H1 (cell line): Measurements from ENCODE around the gene CELSR1. TPM values are rescaled to one million over a fixed set of nuclear protein-coding genes. Genes with fewer than 3 reads are reported as not detected.

Experiments
- CTCF ChIA-PET: fragments of 300-600 bp; sonication (Branson Sonifier 250); formaldehyde crosslinking; loops from one replicate; lab custom pipeline; 2021; ENCODE audit not compliant: partially characterized antibody; lab: Charles Lee
- POLR2A ChIA-PET: fragments of 300-600 bp; sonication (Branson Sonifier 250); formaldehyde crosslinking; loops from one replicate; lab custom pipeline; 2021; ENCODE audit warnings: inconsistent platforms; ENCODE audit not compliant: partially characterized antibody; lab: Charles Lee
- DNase-seq, 2 experiments: peaks; one replicate each; pipeline versions ENCODE4 v3.0.0 to v3.0.0-alpha.2; 2010 to 2022; ENCODE audit warnings: low spot score in 2 of 2, low read depth in 1 of 2, mixed read lengths in 1 of 2
- FAIRE-seq: peaks from 2 replicates; lab custom pipeline; 2011; peaks lifted over from hg19 to GRCh38; lab: Jason Lieb, UNC
- H2AFZ ChIP-seq: 2 replicates; pipeline ENCODE4 v1.8.1; 2012; ENCODE audit warnings: low read length, inconsistent platforms
- H2AK5ac ChIP-seq: 2 replicates; pipeline ENCODE4 v1.6.1; 2013; ENCODE audit warnings: low read depth, low read length
- H2BK120ac ChIP-seq: replicated peaks from 2 replicates; pipeline ENCODE3; 2013; ENCODE audit warnings: low read depth, low read length, inconsistent platforms
- H2BK12ac ChIP-seq: 2 replicates; pipeline ENCODE4 v1.6.1; 2013; ENCODE audit warnings: low read depth, low read length
- H2BK15ac ChIP-seq: 2 replicates; pipeline ENCODE4 v1.6.1; 2013; ENCODE audit warnings: low read length
- H2BK20ac ChIP-seq: 2 replicates; pipeline ENCODE4 v1.6.1; 2013; ENCODE audit warnings: low read length
- H2BK5ac ChIP-seq: 2 replicates; pipeline ENCODE4 v1.6.1; 2013; ENCODE audit warnings: low read depth, low read length
- H3K14ac ChIP-seq: 2 replicates; pipeline ENCODE4 v1.6.1; 2013; ENCODE audit warnings: inconsistent platforms; ENCODE audit not compliant: insufficient read length
- H3K18ac ChIP-seq: 2 replicates; pipeline ENCODE4 v1.6.1; 2013; ENCODE audit warnings: low read length; ENCODE audit errors: extremely low read depth
- H3K23ac ChIP-seq: 2 replicates; pipeline ENCODE4 v1.6.1; 2013; ENCODE audit warnings: inconsistent platforms; ENCODE audit not compliant: insufficient read length
- H3K23me2 ChIP-seq: 2 replicates; pipeline ENCODE4 v1.6.1; 2013; ENCODE audit warnings: low read depth, low read length
- H3K27ac ChIP-seq: 2 replicates; pipeline ENCODE4 v1.6.1; 2011; ENCODE audit warnings: low read depth, low read length, inconsistent platforms
- H3K27me3 ChIP-seq, 4 experiments: replicated peaks in 1 of 4; 1 replicate in 1 of 4; 2 replicates in 3 of 4; pipeline versions ENCODE4 v1.6.1 to v1.8.1; 2011 to 2013; ENCODE audit warnings: low read length in 3 of 4, mild to moderate bottlenecking in 3 of 4, inconsistent platforms in 2 of 4, mixed read lengths in 2 of 4, moderate library complexity in 1 of 4; ENCODE audit not compliant: control insufficient read depth in 3 of 4, insufficient read depth in 3 of 4; ENCODE audit errors: extremely low read depth in 1 of 4
- H3K36me3 ChIP-seq, 4 experiments: 2 replicates each; pipeline versions ENCODE4 v1.6.1 to v1.8.1; 2011 to 2013; ENCODE audit warnings: mild to moderate bottlenecking in 4 of 4, low read length in 3 of 4, moderate library complexity in 2 of 4, control low read depth in 1 of 4, inconsistent platforms in 1 of 4; ENCODE audit not compliant: insufficient read depth in 4 of 4, control insufficient read depth in 2 of 4
- H3K4ac ChIP-seq: replicated peaks from 2 replicates; pipeline ENCODE3; 2013; ENCODE audit warnings: low read length, low read depth, mixed read lengths, inconsistent platforms; ENCODE audit not compliant: insufficient read length
- H3K4me1 ChIP-seq, 4 experiments: replicated peaks in 1 of 4; 1 replicate in 1 of 4; 2 replicates in 3 of 4; pipeline versions ENCODE4 v1.6.1 to v1.8.1; 2011 to 2013; ENCODE audit warnings: low read length in 3 of 4, inconsistent platforms in 2 of 4, mixed read lengths in 1 of 4; ENCODE audit not compliant: insufficient read depth in 4 of 4, control insufficient read depth in 3 of 4
- H3K4me2 ChIP-seq, 2 experiments: 2 replicates each; pipeline versions ENCODE4 v1.6.1 to v1.8.1; 2011 to 2013; ENCODE audit warnings: low read depth in 2 of 2, low read length in 2 of 2, control low read depth in 1 of 2, inconsistent platforms in 1 of 2, mild to moderate bottlenecking in 1 of 2; ENCODE audit not compliant: insufficient read depth in 1 of 2
- H3K4me3 ChIP-seq, 4 experiments: fragments of 200-600, 300-600 bp in 1 of 4; sonication (generic), shearing (Covaris generic), sonication (Bioruptor Twin) in 1 of 4; 2 replicates each; pipeline versions ENCODE4 v1.5.1 to v1.8.1; 2011 to 2016; ENCODE audit warnings: low read length in 4 of 4, low read depth in 3 of 4, control low read depth in 2 of 4, inconsistent platforms in 2 of 4, mild to moderate bottlenecking in 2 of 4, mixed read lengths in 1 of 4, moderate library complexity in 1 of 4; ENCODE audit not compliant: insufficient read depth in 2 of 4; ENCODE audit errors: extremely low read depth in 1 of 4
- H3K56ac ChIP-seq: replicated peaks from 2 replicates; pipeline ENCODE3; 2013; ENCODE audit warnings: low read depth, mild to moderate bottlenecking, mixed read lengths, low read length, inconsistent platforms; ENCODE audit not compliant: insufficient read length
- H3K79me1 ChIP-seq: 2 replicates; pipeline ENCODE4 v1.6.1; 2013; ENCODE audit warnings: low read depth, low read length, control low read depth
- H3K79me2 ChIP-seq, 2 experiments: 2 replicates each; pipeline versions ENCODE4 v1.6.1 to v1.8.1; 2012 to 2013; ENCODE audit warnings: low read length in 2 of 2, mild to moderate bottlenecking in 2 of 2, inconsistent platforms in 1 of 2; ENCODE audit not compliant: insufficient read depth in 2 of 2, control insufficient read depth in 1 of 2
- H3K9ac ChIP-seq, 4 experiments: replicated peaks in 1 of 4; 1 replicate in 1 of 4; 2 replicates in 3 of 4; pipeline versions ENCODE4 v1.6.1 to v1.8.1; 2011 to 2013; ENCODE audit warnings: low read depth in 3 of 4, low read length in 3 of 4, control low read depth in 2 of 4, mild to moderate bottlenecking in 2 of 4, moderate library complexity in 2 of 4, inconsistent platforms in 1 of 4; ENCODE audit errors: extremely low read depth in 1 of 4
- H3K9me3 ChIP-seq, 2 experiments: 2 replicates each; pipeline versions ENCODE4 v1.6.1 to v1.8.1; 2012 to 2013; ENCODE audit warnings: mild to moderate bottlenecking in 2 of 2, moderate library complexity in 2 of 2, control low read depth in 1 of 2, inconsistent platforms in 1 of 2, low read depth in 1 of 2, low read length in 1 of 2, mixed read lengths in 1 of 2; ENCODE audit not compliant: insufficient read depth in 2 of 2
- H4K20me1 ChIP-seq, 2 experiments: replicated peaks in 1 of 2; 2 replicates each; pipeline versions ENCODE3 to v1.8.1; 2011 to 2013; ENCODE audit warnings: inconsistent platforms in 2 of 2, low read length in 2 of 2, mild to moderate bottlenecking in 1 of 2; ENCODE audit not compliant: insufficient read depth in 2 of 2, control insufficient read depth in 1 of 2
- H4K5ac ChIP-seq: 2 replicates; pipeline ENCODE4 v1.6.1; 2013; ENCODE audit warnings: low read length, low read depth, mixed read lengths, inconsistent platforms; ENCODE audit not compliant: insufficient read length
- H4K8ac ChIP-seq: 2 replicates; pipeline ENCODE4 v1.8.0; 2013; ENCODE audit warnings: mild to moderate bottlenecking, moderate library complexity, low read length, inconsistent platforms; ENCODE audit not compliant: insufficient read depth; ENCODE audit errors: extremely low read depth
- H4K91ac ChIP-seq: replicated peaks from 2 replicates; pipeline ENCODE3; 2013; ENCODE audit warnings: low read length, mixed read lengths, inconsistent platforms; ENCODE audit not compliant: insufficient read length
- ASH2L ChIP-seq: fragments of 200-600, 300-600 bp; sonication (generic); IDR thresholded peaks from one replicate; pipeline ENCODE4 v1.7.1; 2017; ENCODE audit warnings: low read length
- BACH1 ChIP-seq: IDR thresholded peaks from 2 replicates; pipeline ENCODE4 v1.6.1; 2012; ENCODE audit warnings: low read length, improper control_type of control experiment
- CBX5 ChIP-seq: fragments of 300-800, 300-1000 bp; sonication (generic); IDR thresholded peaks from 2 replicates; pipeline ENCODE4 v1.7.1; 2016; ENCODE audit warnings: antibody characterized with exemption, low read length, low read depth
- CEBPB ChIP-seq: IDR thresholded peaks from 2 replicates; pipeline ENCODE4 v1.6.1; 2012; ENCODE audit warnings: low read depth, low read length
- CREB1 ChIP-seq: IDR thresholded peaks from 2 replicates; pipeline ENCODE4 v1.6.1; 2012; ENCODE audit warnings: inconsistent platforms
- HDAC2 ChIP-seq, 2 experiments: fragments of 300-600 bp in 1 of 2; sonication (generic) in 1 of 2; IDR thresholded peaks; 2 replicates each; pipeline ENCODE4 v1.6.1; 2011 to 2012; ENCODE audit warnings: low read depth in 2 of 2, low read length in 2 of 2, mild to moderate bottlenecking in 2 of 2, moderate library complexity in 2 of 2, borderline replicate concordance in 1 of 2, inconsistent platforms in 1 of 2
- NANOG ChIP-seq: IDR thresholded peaks from 2 replicates; pipeline ENCODE4 v1.6.1; 2011; ENCODE audit warnings: low read length, low read depth, mild to moderate bottlenecking, inconsistent platforms; ENCODE audit not compliant: insufficient read depth, poor library complexity, severe bottlenecking
- NRF1 ChIP-seq: IDR thresholded peaks from 2 replicates; pipeline ENCODE4 v1.6.1; 2011; ENCODE audit warnings: mild to moderate bottlenecking, low read depth, low read length, improper control_type of control experiment
- PHF8 ChIP-seq: fragments of 200-600 bp; sonication (generic); conservative IDR thresholded peaks from 2 replicates; pipeline ENCODE4 v1.7.1; 2012; ENCODE audit warnings: low read depth, mild to moderate bottlenecking, inconsistent platforms, low read length, moderate library complexity
- POLR2AphosphoS5 ChIP-seq: IDR thresholded peaks from 2 replicates; pipeline ENCODE4 v1.6.1; 2011; ENCODE audit warnings: low read depth, low read length
- RAD21 ChIP-seq, 2 experiments: IDR thresholded peaks in 1 of 2; conservative IDR thresholded peaks in 1 of 2; 2 replicates each; pipeline ENCODE4 v1.6.1; 2011; ENCODE audit warnings: low read depth in 2 of 2, low read length in 2 of 2, improper control_type of control experiment in 1 of 2, inconsistent platforms in 1 of 2, mild to moderate bottlenecking in 1 of 2, moderate library complexity in 1 of 2
- RFX5 ChIP-seq: IDR thresholded peaks from 2 replicates; pipeline ENCODE4 v1.6.1; 2011; ENCODE audit warnings: low read depth, low read length, improper control_type of control experiment, borderline replicate concordance
- SAP30 ChIP-seq: fragments of 300-600 bp; sonication (generic); IDR thresholded peaks from 2 replicates; pipeline ENCODE4 v1.7.1; 2012; ENCODE audit warnings: low read length, moderate library complexity, mild to moderate bottlenecking, inconsistent platforms; ENCODE audit not compliant: insufficient read depth, insufficient replicate concordance
- SP2 ChIP-seq: IDR thresholded peaks from 2 replicates; pipeline ENCODE4 v1.6.1; 2012; ENCODE audit warnings: mild to moderate bottlenecking, low read length, inconsistent platforms
- SRF ChIP-seq: IDR thresholded peaks from 2 replicates; pipeline ENCODE4 v1.6.1; 2011; ENCODE audit warnings: mild to moderate bottlenecking, low read depth, low read length, moderate library complexity
- WGBS, 2 experiments: shearing (Covaris generic) in 1 of 2; methylation state at CpG; one replicate each; pipeline versions ENCODE4 v1.1.6 to v1.1.7; 2013 to 2015; ENCODE audit warnings: low lambda C conversion rate in 2 of 2, mixed read lengths in 2 of 2, inconsistent platforms in 1 of 2, low coverage in 1 of 2, missing lambda C conversion rate in 1 of 2; ENCODE audit not compliant: insufficient replicate concordance in 2 of 2, insufficient coverage in 1 of 2, insufficient read length in 1 of 2; ENCODE audit errors: extremely low coverage in 1 of 2, missing lambda C conversion rate in 1 of 2; 5-methylcytosine and 5-hydroxymethylcytosine counted together
- polyA plus RNA-seq, 7 experiments: library from polyadenylated mRNA; depleted of rRNA in 3 of 7; stranded (reverse) in 5 of 7; unstranded in 2 of 7; fragments of >200 nt in 5 of 7; fragments of 200-250 nt in 2 of 7; gene quantifications; 1 replicate in 5 of 7; 2 replicates in 1 of 7; 4 replicates in 1 of 7; pipeline versions ENCODE4 v1.2.1 to v1.2.3, GENCODE V29; 2011 to 2013; ENCODE audit warnings: missing spikeins in 2 of 7, mixed read lengths in 2 of 7
- total RNA-seq: library from RNA; stranded (reverse); fragmentation: NEBNext Ultra II Directional; extraction: Animal tissue kit (Norgen Biotek cat#: 25700); gene quantifications from 2 replicates; pipeline ENCODE4 v1.2.1, GENCODE V29; 2021

Gene CELSR1
- total and polyA plus RNA-seq, 2 of the 8 experiments (the other 6 are each of a cell fraction or from before 2014, with no cell fraction given), result 9.0 to 12.4 TPM

GRCh38 chr22:46414704-46415103 lies 122.7 kb downstream of the CELSR1 start:
- Histone ChIP-seq H3K27ac (no peak overlapping the region), H3K27me3 (no peaks in the 10 kb centered on the region), H3K9me3 (no peaks in the 10 kb centered on the region), H2AK5ac (no peak overlapping the region), H2AFZ (no peak overlapping the region), H2BK5ac (no peak overlapping the region), H2BK15ac (no peak overlapping the region), H3K79me1 (no peaks in the 10 kb centered on the region), H3K18ac (no peak overlapping the region), H4K8ac (no peak overlapping the region; the same call in 1 of the 2 replicates), H4K20me1 (peaks cover 0 to 7% of the 10 kb centered on the region in 2 experiments), H3K23ac (no peak overlapping the region), H3K23me2 (no peaks in the 10 kb centered on the region), H2BK12ac (no peak overlapping the region), H3K4ac (no peak overlapping the region), H4K5ac (no peak overlapping the region), H3K36me3 (no peaks in the 10 kb centered on the region), H3K4me1 (no peaks in the 10 kb centered on the region), H3K4me3 (no peak overlapping the region), H3K79me2 (no peaks in the 10 kb centered on the region), H3K4me2 (no peak overlapping the region), H4K91ac (no peak overlapping the region), H3K9ac (no peak overlapping the region), H2BK20ac (no peak overlapping the region), H3K56ac (no peak overlapping the region), H2BK120ac (no peak overlapping the region), H3K14ac (no peak overlapping the region)
- 96% methylated on average over 19 of the region's 19 CpGs; no CpG with 5 or more reads in 1 of the 2 experiments for WGBS, 2 experiments
- DNase-seq, result no peak
- no peak for FAIRE-seq
- CTCF ChIA-PET, result interaction anchor here (1.2 to 1.3 kb wide), 2 partner anchors 11 to 126 kb away, joined by 3 read pairs; no protein-coding TSS in a partner anchor
- POLR2A ChIA-PET, result no interaction called here
- TF ChIP-seq SRF, result no peak
- TF ChIP-seq NRF1, result no peak
- TF ChIP-seq NANOG, result no peak
- no peak for TF ChIP-seq SAP30
- no peak for TF ChIP-seq CREB1
- no peak for TF ChIP-seq BACH1
- TF ChIP-seq SP2, result no peak
- TF ChIP-seq ASH2L, result no peak
- TF ChIP-seq RAD21 (IDR thresholded peaks at IDR 0.05 in 1 of 2, conservative IDR thresholded peaks at IDR 0.05 in 1 of 2; ENCODE audit: low read depth in 2 of 2, low read length in 2 of 2), result no peak
- no peak for TF ChIP-seq HDAC2 (IDR thresholded peaks at IDR 0.05; ENCODE audit: borderline replicate concordance in 1 of 2, low read depth in 2 of 2, low read length in 2 of 2)
- TF ChIP-seq RFX5, result no peak
- no peak for TF ChIP-seq CBX5
- no peak for TF ChIP-seq POLR2AphosphoS5
- no peak for TF ChIP-seq PHF8
- TF ChIP-seq CEBPB, result no peak
